Right cardiac atrium (tissue), 5 donors: ENCODE results near the gene MFN1. TPM values are rescaled to one million over a fixed set of nuclear protein-coding genes. Genes with fewer than 3 reads are reported as not detected.

Source experiments
- ATAC-seq, 2 donors: fragments of 200-7000 bp; cut with Tn5 transposase; one replicate each; pipeline versions ENCODE4 v1.8.0 to v1.9.1; 2020; ENCODE audit warnings: moderate library complexity in 2 of 2, mild to moderate bottlenecking in 1 of 2
- DNase-seq, 3 donors: peaks; one replicate each; pipeline ENCODE4 v3.0.0-alpha.2; 2020
- H3K27ac ChIP-seq: one replicate; pipeline ENCODE4 v1.5.1; 2013; ENCODE audit warnings: mild to moderate bottlenecking, low read length, control low read depth, moderate library complexity
- H3K27me3 ChIP-seq: one replicate; pipeline ENCODE4 v1.6.1; 2013; ENCODE audit not compliant: control insufficient read depth, insufficient read depth
- H3K4me1 ChIP-seq: one replicate; pipeline ENCODE4 v1.6.1; 2013; ENCODE audit warnings: low read length; ENCODE audit not compliant: control insufficient read depth, insufficient read depth
- H3K4me3 ChIP-seq: one replicate; pipeline ENCODE4 v1.5.1; 2013; ENCODE audit warnings: low read length, control low read depth
- H3K9me3 ChIP-seq: one replicate; pipeline ENCODE4 v1.6.1; 2013; ENCODE audit warnings: low read length; ENCODE audit not compliant: control insufficient read depth
- WGBS: extraction: QIAGEN DNeasy Blood & Tissue Kit; methylation state at CpG from one replicate; pipeline ENCODE4 v1.1.7; 2013; 5-methylcytosine and 5-hydroxymethylcytosine counted together
- intact Hi-C, 4 donors: fragments of 100-400 bp; cut with DNase I; formaldehyde crosslinking; loops; one replicate each; pipeline versions ENCODE4 v1.11.0 to v1.14.0; 2022 to 2023
- polyA plus RNA-seq: library from polyadenylated mRNA; stranded (reverse); fragments of 200-250 nt; gene quantifications from one replicate; pipeline ENCODE4 v1.2.3, GENCODE V29; 2013
- total RNA-seq, 4 donors: library from RNA; stranded (reverse); fragmentation: NEBNext Ultra II Directional; extraction: Animal tissue kit (Norgen Biotek cat#: 25700); gene quantifications; one replicate each; pipeline ENCODE4 v1.2.1, GENCODE V29; 2021
- donor health status: healthy with polysubstance abuse.
- donor health status: DM: no; HTN: yes; CAD: no.
- donor health status: DM: no; HTN: no; CAD: no.
- donor health status: DM: no; HTN: yes; CAD: no; lungs with severe emphysema.
- donor health status: DM: yes; HTN: yes; CAD: no.

Gene MFN1
- total and polyA plus RNA-seq, 5 donors, result 20.9 to 95.5 (median 70.3) TPM

DNA sequence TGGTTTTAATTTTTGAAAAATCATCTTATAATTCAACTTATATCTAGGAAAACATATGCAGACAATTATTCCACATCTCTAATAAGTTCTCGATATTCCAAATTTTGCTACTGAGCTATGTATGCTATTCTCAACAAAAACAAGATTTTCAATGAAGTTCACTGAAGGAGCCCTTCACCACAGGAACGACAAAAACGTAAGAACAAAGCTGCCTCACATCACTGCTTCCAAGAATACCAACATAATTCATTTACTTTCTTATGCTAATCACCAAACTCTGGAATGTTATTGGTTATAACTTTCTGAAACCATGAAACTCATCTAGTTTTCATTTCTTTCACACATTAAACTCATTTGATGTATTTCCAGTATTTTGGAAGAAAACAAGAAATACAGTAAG, 54.1 kb downstream of the MFN1 start:
- Histone ChIP-seq H3K27me3 (no peaks in the 10 kb centered on the region), H3K27ac (no peak overlapping the region), H3K4me3 (no peak overlapping the region), H3K4me1 (no peaks in the 10 kb centered on the region), H3K9me3 (no peaks in the 10 kb centered on the region)
- WGBS, result 81% methylated on average over 3 of the region's 3 CpGs
- intact Hi-C loops, result no loop called here
- ATAC-seq (no peak), DNase-seq (no peak)

DNA sequence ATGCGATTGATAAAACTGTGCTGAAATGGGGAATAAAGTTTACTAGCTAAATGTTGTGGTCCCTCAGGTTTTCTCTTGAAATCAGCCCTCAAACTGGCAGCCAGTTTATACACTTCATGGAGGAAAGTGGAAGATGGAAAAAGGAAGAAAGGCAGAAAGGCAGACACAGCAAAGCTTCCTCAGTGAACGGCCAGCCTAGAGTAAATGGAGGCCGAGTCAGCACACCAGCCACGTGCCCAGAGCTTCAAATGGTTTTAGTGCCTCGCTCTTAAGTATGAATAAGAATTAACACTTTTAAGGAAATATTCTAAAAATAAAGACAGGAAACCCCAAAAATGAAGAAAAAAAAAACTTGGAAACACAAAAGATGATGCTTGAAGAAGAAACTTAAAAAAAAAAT, 55.5 kb downstream of the MFN1 start:
- no peaks in the 10 kb centered on the region for H3K9me3 ChIP-seq
- no peaks in the 10 kb centered on the region for H3K27me3 ChIP-seq
- intact Hi-C loops, result no loop called here
- 70% methylated on average over 5 of the region's 5 CpGs for WGBS
- ATAC-seq (no peak), DNase-seq (no peak)
- H3K4me3 ChIP-seq, result no peak overlapping the region
- H3K27ac ChIP-seq, result no peak overlapping the region
- H3K4me1 ChIP-seq, result no peaks in the 10 kb centered on the region

DNA sequence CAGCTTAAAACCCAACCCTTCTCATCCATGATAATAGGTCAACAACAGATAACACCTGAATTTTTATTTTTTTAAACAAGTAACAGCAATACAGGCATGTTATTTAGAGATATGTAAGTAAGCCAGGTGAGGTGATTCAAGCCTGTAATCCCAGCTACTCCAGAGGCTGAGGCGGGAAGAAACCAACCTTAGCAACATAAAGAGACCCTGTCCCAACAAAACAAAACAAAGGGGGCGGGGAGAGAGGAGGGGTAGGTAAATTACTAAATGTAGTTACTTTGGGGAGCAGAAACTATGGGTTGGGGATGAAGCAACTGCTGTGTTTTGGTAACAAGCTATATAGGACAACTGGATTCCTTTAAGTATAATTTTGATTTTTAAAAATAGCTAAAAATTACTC, 56.8 kb downstream of the MFN1 start:
- intact Hi-C loops, result no loop called here

DNA sequence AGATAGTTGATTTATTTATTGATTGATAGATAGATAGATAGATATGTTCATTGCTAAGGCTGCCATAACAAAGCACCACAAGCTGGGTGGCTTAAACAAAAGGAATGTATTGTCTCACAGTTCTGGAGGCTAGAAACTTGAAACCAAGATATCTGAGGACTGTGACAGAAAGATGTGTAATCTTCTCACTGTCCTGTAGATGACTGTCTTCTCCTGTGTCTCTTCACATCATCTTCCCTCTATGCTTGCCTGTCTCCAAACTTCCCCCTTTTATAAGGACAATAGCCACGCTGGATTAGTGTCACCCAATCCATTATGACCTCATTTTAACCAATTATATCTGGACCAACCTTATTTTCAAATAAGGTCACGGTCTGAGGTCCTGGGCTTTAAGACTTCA, 62.8 kb downstream of the MFN1 start:
- H3K27ac ChIP-seq, result no peak overlapping the region
- ATAC-seq (no peak), DNase-seq (no peak)
- no peaks in the 10 kb centered on the region for H3K9me3 ChIP-seq
- intact Hi-C loops, result no loop called here
- 87% methylated on average over 2 of the region's 2 CpGs for WGBS
- H3K4me3 ChIP-seq, result no peak overlapping the region
- no peaks in the 10 kb centered on the region for H3K27me3 ChIP-seq
- H3K4me1 ChIP-seq, result peaks cover 3% of the 10 kb centered on the region

More for the DNA sequence above, 56.8 kb downstream of the MFN1 start:
- Histone ChIP-seq H3K4me3 (no peak overlapping the region), H3K4me1 (no peaks in the 10 kb centered on the region), H3K27ac (no peak overlapping the region), H3K27me3 (no peaks in the 10 kb centered on the region), H3K9me3 (no peaks in the 10 kb centered on the region)
- WGBS, result 94% methylated on average over 2 of the region's 2 CpGs
- DNase-seq, result no peak
- ATAC-seq, result no peak

DNA sequence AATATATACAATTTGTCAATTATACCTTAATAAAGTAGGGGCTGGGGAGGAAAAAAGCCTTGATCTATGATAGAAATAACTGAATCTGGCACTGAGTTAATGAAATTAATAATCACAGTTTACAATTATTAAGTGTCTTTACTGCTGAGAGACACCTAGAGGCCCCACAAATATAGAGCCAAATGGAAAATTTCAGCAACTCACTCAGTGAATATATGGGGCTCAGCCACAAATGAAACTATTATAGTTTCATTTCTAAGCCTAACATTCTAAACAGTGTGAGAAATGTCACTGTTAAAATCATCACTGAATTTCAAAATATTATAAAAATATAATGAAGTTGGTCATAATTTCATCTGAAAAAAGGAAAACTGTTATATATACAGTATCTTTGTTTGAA, 63.5 kb downstream of the MFN1 start:
- DNase-seq, result no peak
- H3K27me3 ChIP-seq, result no peaks in the 10 kb centered on the region

DNA sequence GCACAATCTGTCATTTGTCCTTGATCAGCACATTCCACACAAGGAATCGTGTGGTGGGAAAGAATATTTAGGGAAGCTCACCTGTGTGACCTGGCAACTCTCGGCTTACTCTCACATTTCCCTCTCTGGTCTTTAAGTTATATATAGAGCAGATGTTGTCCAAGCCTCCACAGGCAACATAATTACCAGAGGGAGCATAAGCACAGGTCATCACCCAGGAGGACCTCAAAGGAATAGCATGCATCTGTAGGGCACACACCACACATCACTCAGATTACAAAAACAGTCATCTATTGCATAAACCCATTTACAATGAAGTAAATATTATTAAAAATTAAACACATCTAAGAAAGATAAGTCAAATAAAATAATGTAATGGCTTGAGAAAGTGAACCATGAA, 67.3 kb downstream of the MFN1 start:
- DNase-seq (no peak), ATAC-seq (peak in 1 of 2 donors; percentile 26)
- Histone ChIP-seq H3K27ac (peak overlapping the region; percentile 45), H3K9me3 (no peaks in the 10 kb centered on the region), H3K27me3 (no peaks in the 10 kb centered on the region), H3K4me1 (peaks cover 3% of the 10 kb centered on the region), H3K4me3 (no peak overlapping the region)
- 79% methylated on average over 2 of the region's 2 CpGs for WGBS
- intact Hi-C loops, result no loop called here

More for the DNA sequence above, 63.5 kb downstream of the MFN1 start:
- no peak overlapping the region for H3K27ac ChIP-seq
- H3K4me1 ChIP-seq, result peaks cover 3% of the 10 kb centered on the region
- ATAC-seq, result no peak
- intact Hi-C loops, result no loop called here
- H3K9me3 ChIP-seq, result no peaks in the 10 kb centered on the region
- H3K4me3 ChIP-seq, result no peak overlapping the region

DNA sequence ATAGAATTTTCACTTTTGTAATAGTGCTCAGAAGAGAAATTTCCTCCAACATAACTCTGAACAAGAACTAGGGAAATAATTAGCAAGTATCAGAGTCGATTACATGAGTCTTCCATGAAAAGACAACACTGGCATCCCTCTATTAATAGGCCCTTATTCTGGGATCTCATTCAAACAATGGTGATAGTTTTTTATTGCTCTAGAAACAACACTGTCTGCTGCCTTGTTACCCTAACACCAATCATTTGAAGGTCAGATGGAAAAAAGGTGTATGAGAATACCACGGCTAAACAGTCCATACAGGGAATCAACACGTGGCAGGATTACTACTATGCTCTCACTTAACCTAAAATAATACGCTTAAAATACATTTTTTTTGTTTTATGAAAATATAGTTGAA, 67.9 kb downstream of the MFN1 start:
- peaks cover 3% of the 10 kb centered on the region for H3K4me1 ChIP-seq
- intact Hi-C loops, result no loop called here
- peak; percentile 74 to 80 for ATAC-seq
- H3K4me3 ChIP-seq, result no peak overlapping the region
- H3K27me3 ChIP-seq, result no peaks in the 10 kb centered on the region
- H3K9me3 ChIP-seq, result no peaks in the 10 kb centered on the region
- no peak overlapping the region for H3K27ac ChIP-seq
- no peak for DNase-seq
- WGBS, result 73% methylated on average over 4 of the region's 4 CpGs

DNA sequence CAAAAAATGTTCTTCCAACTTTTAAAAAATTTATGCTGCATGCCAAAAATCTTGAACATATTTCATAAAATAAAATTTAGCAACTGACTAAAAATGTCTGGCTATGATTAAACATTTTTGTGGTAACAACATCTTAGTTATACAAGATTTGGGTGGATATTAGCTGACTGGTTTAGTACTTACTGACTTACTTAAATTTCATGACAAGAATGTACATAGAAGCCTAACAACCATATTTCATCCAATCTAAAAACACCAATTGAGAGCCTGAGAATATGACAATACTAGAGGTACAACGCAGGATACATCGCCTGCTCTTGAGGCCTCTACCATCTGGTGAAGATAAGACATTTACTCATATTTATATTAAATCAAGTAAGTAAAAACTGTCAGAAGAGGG, 69.2 kb downstream of the MFN1 start:
- intact Hi-C loops, result no loop called here

DNA sequence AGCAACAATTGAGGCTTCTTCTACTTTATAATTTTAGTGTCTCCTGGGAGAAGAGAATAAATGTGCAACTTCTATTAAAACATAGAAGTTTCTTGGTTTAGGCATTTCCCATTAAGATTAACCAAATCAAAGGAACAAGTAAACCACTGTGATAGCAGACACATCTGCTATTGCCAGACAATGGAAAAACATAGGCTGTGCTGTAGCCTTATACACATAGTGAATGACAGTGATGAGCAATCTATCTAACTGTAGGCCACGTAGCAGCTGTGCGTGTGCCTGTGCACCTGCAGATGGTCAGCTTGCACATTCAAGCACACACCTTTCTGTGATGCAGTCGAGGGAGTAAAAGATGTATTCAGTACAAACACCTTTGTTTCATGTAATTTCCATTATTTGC, 71.1 kb downstream of the MFN1 start:
- no peaks in the 10 kb centered on the region for H3K27me3 ChIP-seq
- intact Hi-C loops, result no loop called here
- H3K9me3 ChIP-seq, result no peaks in the 10 kb centered on the region
- H3K27ac ChIP-seq, result no peak overlapping the region
- no peak overlapping the region for H3K4me3 ChIP-seq
- no peak for ATAC-seq
- no peak for DNase-seq
- WGBS, result 91% methylated on average over 3 of the region's 3 CpGs
- H3K4me1 ChIP-seq, result peaks cover 3% of the 10 kb centered on the region

More for the DNA sequence above, 69.2 kb downstream of the MFN1 start:
- Histone ChIP-seq H3K4me1 (peaks cover 3% of the 10 kb centered on the region), H3K4me3 (no peak overlapping the region), H3K9me3 (no peaks in the 10 kb centered on the region), H3K27me3 (no peaks in the 10 kb centered on the region), H3K27ac (no peak overlapping the region)
- ATAC-seq (no peak), DNase-seq (no peak)
- 84% methylated on average over 2 of the region's 2 CpGs for WGBS

DNA sequence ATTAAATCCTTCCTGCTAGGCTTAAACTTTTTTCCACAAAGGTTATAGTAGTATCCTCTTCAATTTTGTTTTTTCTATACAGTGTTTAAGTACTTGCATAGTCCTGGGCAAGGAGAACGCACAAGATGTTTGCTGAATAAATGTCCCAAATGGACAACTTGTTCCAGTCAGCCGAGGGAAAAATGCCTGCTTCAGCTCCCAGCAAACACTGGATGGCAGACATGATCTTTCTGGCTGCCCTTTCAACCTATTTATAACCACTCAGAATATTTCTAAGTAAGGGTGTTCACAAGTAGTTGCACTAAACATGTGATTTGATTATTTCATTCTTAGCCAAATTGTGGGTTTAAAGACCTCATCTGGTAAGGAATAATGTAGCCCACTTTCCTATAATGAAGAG, 74.0 kb downstream of the MFN1 start:
- ATAC-seq (peak; percentile 76), DNase-seq (no peak)
- no peak overlapping the region for H3K4me3 ChIP-seq
- no peak overlapping the region for H3K27ac ChIP-seq
- intact Hi-C loops, result loop anchor here in 2 of 4 donors (5.0 kb wide), 1 partner anchor 136 kb away; no protein-coding TSS in a partner anchor
- H3K9me3 ChIP-seq, result no peaks in the 10 kb centered on the region
- H3K27me3 ChIP-seq, result no peaks in the 10 kb centered on the region
- WGBS, result 16% methylated on average over 2 of the region's 2 CpGs
- no peaks in the 10 kb centered on the region for H3K4me1 ChIP-seq

DNA sequence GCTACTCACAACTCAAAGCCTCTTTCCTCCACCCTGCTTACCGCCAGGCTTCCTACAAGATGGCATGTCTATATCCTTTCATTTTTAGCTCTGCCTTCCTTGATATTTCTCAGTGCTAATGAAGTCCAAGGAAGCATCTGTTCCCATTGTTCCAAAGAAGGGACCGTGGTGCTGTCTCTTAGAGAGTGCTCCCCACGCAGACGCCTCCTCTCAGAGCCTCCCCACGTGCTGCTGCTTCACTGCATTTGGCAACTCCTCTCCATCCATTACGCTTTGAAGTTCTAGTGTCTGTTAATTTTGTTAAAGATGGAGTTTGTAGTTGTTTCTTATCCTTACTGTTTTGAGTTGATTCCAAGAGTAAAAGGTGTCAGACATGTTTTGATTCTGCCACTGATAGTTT, 77.6 kb downstream of the MFN1 start:
- intact Hi-C loops, result loop anchor here in 1 of 4 donors (5.0 kb wide), 1 partner anchor 132 kb away; no protein-coding TSS in a partner anchor
- no peak for ATAC-seq
- no peaks in the 10 kb centered on the region for H3K4me1 ChIP-seq
- 85% methylated on average over 6 of the region's 6 CpGs for WGBS
- no peak overlapping the region for H3K4me3 ChIP-seq
- no peak overlapping the region for H3K27ac ChIP-seq
- H3K27me3 ChIP-seq, result no peaks in the 10 kb centered on the region
- no peak for DNase-seq
- no peaks in the 10 kb centered on the region for H3K9me3 ChIP-seq

DNA sequence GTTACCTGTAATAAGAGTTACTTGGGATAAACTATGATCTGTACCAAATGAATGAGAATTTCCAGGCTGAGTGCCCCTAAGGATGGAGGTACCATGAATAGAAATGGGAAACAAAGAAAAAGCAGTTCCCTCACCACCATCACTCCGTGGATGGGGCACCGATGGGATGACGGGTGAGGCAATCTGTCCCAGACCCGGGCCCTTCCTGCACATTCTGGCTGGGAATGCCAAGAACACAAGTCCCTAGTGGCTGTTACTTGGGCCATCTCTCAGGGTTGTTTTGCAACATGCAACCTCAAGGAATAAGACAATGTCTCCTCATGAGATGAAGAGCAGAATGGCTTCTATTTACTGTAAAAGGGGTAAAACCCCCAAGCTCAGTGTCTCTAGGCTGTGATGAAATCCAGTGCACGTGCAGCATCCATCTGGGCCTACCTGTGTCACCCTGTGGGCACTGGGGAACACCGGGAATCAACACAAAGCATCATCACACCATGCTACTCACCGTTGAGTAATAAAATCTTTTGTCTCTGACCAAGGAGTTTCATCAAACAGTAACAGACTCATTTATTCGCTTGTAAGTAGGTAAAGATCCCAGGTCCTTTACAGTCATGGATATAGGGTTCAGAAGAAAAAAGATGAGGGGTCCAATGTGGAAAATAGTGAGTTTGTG, 81.5 kb downstream of the MFN1 start:
- H3K4me1 ChIP-seq, result no peaks in the 10 kb centered on the region
- no peaks in the 10 kb centered on the region for H3K27me3 ChIP-seq
- no peak overlapping the region for H3K27ac ChIP-seq
- ATAC-seq (peak in 1 of 2 donors; percentile 59), DNase-seq (no peak)
- H3K4me3 ChIP-seq, result no peak overlapping the region
- no peaks in the 10 kb centered on the region for H3K9me3 ChIP-seq
- WGBS, result 84% methylated on average over 8 of the region's 8 CpGs
- intact Hi-C loops, result loop anchor here in 1 of 4 donors (5.0 kb wide), 1 partner anchor 128 kb away; no protein-coding TSS in a partner anchor
